IMR-90 (cell line): Measurements from ENCODE around the gene SDHAF4. TPM values are rescaled to one million over a fixed set of nuclear protein-coding genes. Genes with fewer than 3 reads are reported as not detected.

Experiments used
- ATAC-seq: fragments of 200-7000 bp; cut with Tn5 transposase; 2 replicates; pipeline ENCODE4 v1.9.1; 2020; ENCODE audit warnings: low read depth, mild to moderate bottlenecking, moderate library complexity
- BruUV-seq: library from RNA; stranded (reverse); fragments of 400-500 nt; replicated peaks from 2 replicates; lab custom pipeline; 2021; lab: Mats Ljungman, UMichigan
- CTCF ChIA-PET: fragments of 300-600 bp; formaldehyde crosslinking; extraction: SDS; loops from one replicate; lab custom pipeline; 2021; ENCODE audit warnings: antibody characterized with exemption; lab: Yijun Ruan, JAX
- POLR2A ChIA-PET: fragments of 300-600 bp; sonication (Branson Sonifier 250); formaldehyde crosslinking; loops from one replicate; lab custom pipeline; 2022; ENCODE audit warnings: antibody characterized with exemption; ENCODE audit not compliant: unreplicated experiment; lab: Charles Lee
- DNase-seq: peaks from one replicate; pipeline ENCODE4 v3.0.0; 2013
- H2AFZ ChIP-seq: replicated peaks from 2 replicates; pipeline ENCODE3; 2013; ENCODE audit warnings: low read length, mild to moderate bottlenecking; ENCODE audit not compliant: poor library complexity
- H2AK5ac ChIP-seq: 2 replicates; pipeline ENCODE4 v1.6.1; 2013; ENCODE audit warnings: low read depth, low read length, inconsistent platforms
- H2AK9ac ChIP-seq: replicated peaks from 2 replicates; pipeline ENCODE3; 2013; ENCODE audit warnings: mild to moderate bottlenecking, low read depth, low read length, moderate library complexity; ENCODE audit not compliant: poor library complexity
- H2BK120ac ChIP-seq: 2 replicates; pipeline ENCODE4 v1.6.1; 2013; ENCODE audit warnings: low read depth, low read length, inconsistent platforms
- H2BK15ac ChIP-seq: 3 replicates; pipeline ENCODE4 v1.6.1; 2013; ENCODE audit warnings: low read depth, low read length, inconsistent platforms
- H2BK20ac ChIP-seq: 2 replicates; pipeline ENCODE4 v1.6.1; 2013; ENCODE audit warnings: low read depth, mild to moderate bottlenecking, inconsistent platforms, low read length, moderate library complexity
- H2BK5ac ChIP-seq: 2 replicates; pipeline ENCODE4 v1.6.1; 2013; ENCODE audit warnings: mild to moderate bottlenecking, low read depth, low read length, inconsistent platforms; ENCODE audit not compliant: poor library complexity, severe bottlenecking
- H3K14ac ChIP-seq: replicated peaks from 2 replicates; pipeline ENCODE4 v1.6.1; 2013; ENCODE audit warnings: low read depth, low read length, inconsistent platforms
- H3K18ac ChIP-seq: 2 replicates; pipeline ENCODE4 v1.6.1; 2013; ENCODE audit warnings: low read depth, low read length, control low read depth
- H3K23ac ChIP-seq: 2 replicates; pipeline ENCODE4 v1.6.1; 2013; ENCODE audit warnings: low read depth, low read length, inconsistent platforms
- H3K27ac ChIP-seq: 2 replicates; pipeline ENCODE4 v1.5.1; 2013; ENCODE audit warnings: mild to moderate bottlenecking, control low read depth, low read length; ENCODE audit not compliant: insufficient read depth
- H3K27me3 ChIP-seq: 2 replicates; pipeline ENCODE4 v1.6.1; 2013; ENCODE audit warnings: low read length; ENCODE audit not compliant: control insufficient read depth, insufficient read depth
- H3K36me3 ChIP-seq: 2 replicates; pipeline ENCODE4 v1.6.1; 2013; ENCODE audit warnings: low read length, mixed read lengths; ENCODE audit not compliant: control insufficient read depth, insufficient read depth
- H3K4ac ChIP-seq: 2 replicates; pipeline ENCODE4 v1.6.1; 2013; ENCODE audit warnings: low read depth, low read length, inconsistent platforms
- H3K4me1 ChIP-seq: 2 replicates; pipeline ENCODE4 v1.6.1; 2013; ENCODE audit warnings: low read length, mixed read lengths; ENCODE audit not compliant: control insufficient read depth, insufficient read depth
- H3K4me2 ChIP-seq: 2 replicates; pipeline ENCODE4 v1.6.1; 2013; ENCODE audit warnings: low read depth, mild to moderate bottlenecking, control low read depth, low read length, moderate library complexity
- H3K4me3 ChIP-seq: 2 replicates; pipeline ENCODE4 v1.5.1; 2013; ENCODE audit warnings: low read depth, mild to moderate bottlenecking, control low read depth, low read length, moderate library complexity; ENCODE audit not compliant: insufficient read depth
- H3K56ac ChIP-seq: 2 replicates; pipeline ENCODE4 v1.6.1; 2013; ENCODE audit warnings: low read length, inconsistent platforms; ENCODE audit not compliant: insufficient read depth; ENCODE audit errors: extremely low read depth
- H3K79me1 ChIP-seq, 2 experiments: 2 replicates each; pipeline ENCODE4 v1.6.1; 2013; ENCODE audit warnings: low read length in 2 of 2, inconsistent platforms in 1 of 2, low read depth in 1 of 2
- H3K9ac ChIP-seq: 2 replicates; pipeline ENCODE4 v1.6.1; 2013; ENCODE audit warnings: low read depth, low read length, control low read depth
- H3K9me1 ChIP-seq: 2 replicates; pipeline ENCODE4 v1.6.1; 2013; ENCODE audit warnings: low read length, inconsistent platforms; ENCODE audit not compliant: insufficient read depth
- H3K9me3 ChIP-seq: 2 replicates; pipeline ENCODE4 v1.6.1; 2013; ENCODE audit warnings: low read length; ENCODE audit not compliant: control insufficient read depth, insufficient read depth
- H4K20me1 ChIP-seq: 2 replicates; pipeline ENCODE4 v1.6.1; 2013; ENCODE audit warnings: low read length, inconsistent platforms; ENCODE audit not compliant: insufficient read depth
- H4K5ac ChIP-seq: 2 replicates; pipeline ENCODE4 v1.6.1; 2013; ENCODE audit warnings: mild to moderate bottlenecking, low read depth, low read length, control low read depth
- H4K8ac ChIP-seq, 2 experiments: 2 replicates each; pipeline ENCODE4 v1.6.1; 2013; ENCODE audit warnings: low read depth in 2 of 2, low read length in 2 of 2, control low read depth in 1 of 2, inconsistent platforms in 1 of 2
- H4K91ac ChIP-seq: 2 replicates; pipeline ENCODE4 v1.6.1; 2013; ENCODE audit warnings: low read depth, low read length, inconsistent platforms; ENCODE audit not compliant: insufficient read depth
- BHLHE40 ChIP-seq: fragments of 150-350 bp; IDR thresholded peaks from 2 replicates; pipeline ENCODE4 v1.6.1; 2016; ENCODE audit warnings: mild to moderate bottlenecking, low read depth, low read length
- CEBPB ChIP-seq: IDR thresholded peaks from 2 replicates; pipeline ENCODE4 v1.6.1; 2012; ENCODE audit warnings: low read depth, low read length, improper control_type of control experiment
- CHD1 ChIP-seq: IDR thresholded peaks from 2 replicates; pipeline ENCODE4 v1.6.1; 2012; ENCODE audit warnings: low read depth, low read length, improper control_type of control experiment
- CTCF ChIP-seq: conservative IDR thresholded peaks from 2 replicates; pipeline ENCODE4 v1.5.1; 2012; ENCODE audit warnings: mild to moderate bottlenecking, low read depth, low read length, improper control_type of control experiment
- ELK1 ChIP-seq: fragments of 150-350 bp; IDR thresholded peaks from 2 replicates; pipeline ENCODE4 v1.6.1; 2016; ENCODE audit warnings: low read depth, mild to moderate bottlenecking, low read length, moderate library complexity, borderline replicate concordance
- FOS ChIP-seq: fragments of 150-350 bp; IDR thresholded peaks from 2 replicates; pipeline ENCODE4 v1.6.1; 2016; ENCODE audit warnings: low read depth, low read length
- MAFK ChIP-seq: IDR thresholded peaks from 2 replicates; pipeline ENCODE4 v1.6.1; 2012; ENCODE audit warnings: low read depth, low read length, improper control_type of control experiment
- MAZ ChIP-seq: IDR thresholded peaks from 2 replicates; pipeline ENCODE4 v1.6.1; 2012; ENCODE audit warnings: low read depth, mild to moderate bottlenecking, low read length, improper control_type of control experiment, moderate library complexity, borderline replicate concordance
- MXI1 ChIP-seq: IDR thresholded peaks from 2 replicates; pipeline ENCODE4 v1.6.1; 2012; ENCODE audit warnings: low read depth, mild to moderate bottlenecking, low read length, moderate library complexity, borderline replicate concordance
- NFE2L2 ChIP-seq: fragments of 150-350 bp; IDR thresholded peaks from 2 replicates; pipeline ENCODE4 v1.6.1; 2016; ENCODE audit warnings: low read depth, mild to moderate bottlenecking, low read length
- POLR2A ChIP-seq: IDR thresholded peaks from 2 replicates; pipeline ENCODE4 v1.6.1; 2012; ENCODE audit warnings: mild to moderate bottlenecking, low read depth, low read length
- RAD21 ChIP-seq: IDR thresholded peaks from 2 replicates; pipeline ENCODE4 v1.6.1; 2012; ENCODE audit warnings: low read length, improper control_type of control experiment
- RCOR1 ChIP-seq: IDR thresholded peaks from 2 replicates; pipeline ENCODE4 v1.6.1; 2012; ENCODE audit warnings: mild to moderate bottlenecking, low read length, improper control_type of control experiment; ENCODE audit not compliant: insufficient replicate concordance
- RFX5 ChIP-seq: IDR thresholded peaks from 2 replicates; pipeline ENCODE4 v1.8.0; 2012; ENCODE audit warnings: low read depth, mild to moderate bottlenecking, low read length, moderate library complexity
- SMC3 ChIP-seq: fragments of 150-350 bp; IDR thresholded peaks from 2 replicates; pipeline ENCODE4 v1.6.1; 2016; ENCODE audit warnings: low read depth, mild to moderate bottlenecking, antibody characterized with exemption, low read length, moderate library complexity
- USF2 ChIP-seq: fragments of 150-350 bp; IDR thresholded peaks from 2 replicates; pipeline ENCODE4 v1.6.1; 2017; ENCODE audit warnings: mild to moderate bottlenecking, antibody characterized with exemption, low read length, low read depth
- WGBS, 2 experiments: methylation state at CpG; one replicate each; pipeline versions ENCODE4 v1.1.5 to v1.1.7; 2013; ENCODE audit warnings: missing lambda C conversion rate in 2 of 2; ENCODE audit not compliant: insufficient read length in 1 of 2; ENCODE audit errors: extremely low coverage in 2 of 2; 5-methylcytosine and 5-hydroxymethylcytosine counted together
- dilution Hi-C: fragments of 300-500 bp; cut with HindIII; formaldehyde crosslinking; loops from one replicate; pipeline ENCODE4 v1.14.3; 2018; ENCODE audit warnings: low sequenced_read_pairs; ENCODE audit not compliant: unreplicated experiment
- in situ Hi-C: fragments of 300-500 bp; cut with MboI; formaldehyde crosslinking; loops from 3 replicates; pipeline ENCODE4 v1.14.3; 2019; ENCODE audit warnings: low sequenced_read_pairs, inconsistent platforms, mixed read lengths
- intact Hi-C: fragments of 100-400 bp; cut with micrococcal nuclease; formaldehyde crosslinking; loops from 2 replicates; pipeline ENCODE4 v1.10.0; 2022
- polyA plus RNA-seq, 3 experiments: library from polyadenylated mRNA; depleted of rRNA; stranded (reverse); fragments of >200 nt; gene quantifications; 2 replicates each; pipeline ENCODE4 v1.2.3, GENCODE V29; 2012; ENCODE audit warnings: low replicate concordance in 1 of 3
- total RNA-seq: library from RNA; depleted of rRNA; stranded (reverse); fragments of >200 nt; gene quantifications from 2 replicates; pipeline ENCODE4 v1.2.3, GENCODE V29; 2012

Gene SDHAF4
- total and polyA plus RNA-seq, 2 of the 4 experiments (the other 2 are of a cell fraction), result 1.6 to 4.4 TPM

DNA sequence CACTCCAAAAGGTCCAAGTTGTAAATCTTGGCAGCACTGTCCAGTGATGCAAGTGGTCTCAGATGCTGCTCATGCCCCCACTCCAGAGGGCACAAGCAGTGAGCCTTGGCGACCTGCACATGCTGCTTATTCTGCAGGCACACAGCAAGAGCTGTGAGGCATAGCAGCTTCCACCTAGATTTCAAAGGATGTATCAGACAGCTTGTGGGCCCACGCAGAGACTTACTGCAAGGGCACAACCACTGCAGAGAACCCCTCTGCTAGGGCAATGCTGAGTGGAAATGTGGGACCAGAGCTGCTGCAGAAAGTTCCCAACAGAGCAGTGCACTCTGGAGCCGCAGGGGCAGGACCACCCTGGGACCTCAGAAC, 26.4 kb downstream of the SDHAF4 start:
- 76% methylated on average over 3 of the region's 3 CpGs; no CpG with 5 or more reads in 1 of the 2 experiments for WGBS, 2 experiments

More for the DNA sequence above, 26.4 kb downstream of the SDHAF4 start:
- Histone ChIP-seq H3K18ac (no peak overlapping the region), H3K4me2 (no peak overlapping the region), H2AFZ (no peak overlapping the region), H3K4me3 (no peak overlapping the region), H3K9me3 (no peaks in the 10 kb centered on the region), H2BK15ac (no peak overlapping the region), H2AK5ac (no peak overlapping the region), H3K14ac (no peak overlapping the region), H3K36me3 (no peaks in the 10 kb centered on the region), H2BK5ac (no peak overlapping the region), H4K8ac (no peak overlapping the region), H2AK9ac (no peak overlapping the region), H2BK20ac (no peak overlapping the region), H3K27me3 (no peaks in the 10 kb centered on the region), H3K79me1 (no peaks in the 10 kb centered on the region), H3K9ac (no peak overlapping the region), H3K4me1 (no peaks in the 10 kb centered on the region), H4K5ac (no peak overlapping the region), H3K23ac (no peak overlapping the region), H3K56ac (no peak overlapping the region), H3K9me1 (no peaks in the 10 kb centered on the region), H4K20me1 (no peaks in the 10 kb centered on the region), H4K91ac (no peak overlapping the region), H2BK120ac (no peak overlapping the region), H3K27ac (no peak overlapping the region), H3K4ac (no peak overlapping the region)
- dilution Hi-C loops (no loop called here), in situ Hi-C loops (no loop called here), intact Hi-C loops (no loop called here)
- ChIA-PET CTCF (no interaction called here), POLR2A (no interaction called here)
- ATAC-seq (no peak), DNase-seq (no peak)
- no TSS peak for BruUV-seq
- TF ChIP-seq RFX5 (no peak), POLR2A (no peak), ELK1 (no peak), SMC3 (no peak), FOS (no peak), CTCF (no peak), NFE2L2 (no peak), CEBPB (no peak), CHD1 (no peak), BHLHE40 (no peak), RAD21 (no peak), RCOR1 (no peak), MAZ (no peak), MXI1 (no peak), MAFK (no peak), USF2 (no peak)
